HG03432 (cell line): ENCODE results near the gene ATP23.

ENCODE experiments used
- ATAC-seq: cut with Tn5 transposase; IDR thresholded peaks from one replicate; pipeline ENCODE4 v1.9.1; 2021; ENCODE audit warnings: mild to moderate bottlenecking, moderate library complexity; ENCODE audit not compliant: unreplicated experiment

The ATP23 gene

GRCh38 chr12:57941165-57941894 is at the start of gene ATP23:
Gene ATP23 (plus strand): TSS chr12:57941567. CDS start chr12:57941702, 135 bp downstream.
- ATAC-seq, result peak; percentile 89

GRCh38 chr12:57892232-57892972 is 49.0 kb upstream of the ATP23 start:
- no peak for ATAC-seq

- no peak for ATAC-seq
These were observed 47.7 kb upstream of the ATP23 start for GRCh38 chr12:57893431-57894353.

GRCh38 chr12:57894399-57895292 is 46.7 kb upstream of the ATP23 start:
- ATAC-seq, result no peak

- no peak for ATAC-seq
These were observed 45.8 kb upstream of the ATP23 start for GRCh38 chr12:57895389-57896114.

GRCh38 chr12:57896115-57896433 is 45.3 kb upstream of the ATP23 start:
- ATAC-seq, result no peak

GRCh38 chr12:57896434-57897201 is 44.7 kb upstream of the ATP23 start:
- ATAC-seq, result no peak

- ATAC-seq, result no peak
These were observed 43.9 kb upstream of the ATP23 start for GRCh38 chr12:57897286-57897974.

GRCh38 chr12:57898308-57898970 is 42.9 kb upstream of the ATP23 start:
- peak; percentile 28 for ATAC-seq

- peak; percentile 89 for ATAC-seq
These were observed 42.2 kb upstream of the ATP23 start for GRCh38 chr12:57899010-57899662.

GRCh38 chr12:57902478-57902969 is 38.8 kb upstream of the ATP23 start:
- no peak for ATAC-seq

- no peak for ATAC-seq
These were observed 36.9 kb upstream of the ATP23 start for GRCh38 chr12:57904426-57904825.

GRCh38 chr12:57904848-57905811 is 36.2 kb upstream of the ATP23 start:
- ATAC-seq, result peak; percentile 96

- no peak for ATAC-seq
These were observed 35.4 kb upstream of the ATP23 start for GRCh38 chr12:57905812-57906475.

GRCh38 chr12:57906821-57907220 is 34.5 kb upstream of the ATP23 start:
- no peak for ATAC-seq
